Endothelial cell of umbilical vein (primary cell): ENCODE data around the gene PKN3. TPM values are rescaled to one million over a fixed set of nuclear protein-coding genes. Genes with fewer than 3 reads are reported as not detected.

Source experiments
- BruUV-seq: library from RNA; stranded (reverse); fragments of 400-500 nt; replicated peaks from 2 replicates; lab custom pipeline; 2021; lab: Mats Ljungman, UMichigan
- CTCF ChIA-PET: fragments of 300-600, 350-600 bp; sonication (Branson Sonifier 250); formaldehyde crosslinking; loops from one replicate; lab custom pipeline; 2021; ENCODE audit warnings: antibody characterized with exemption, inconsistent platforms; lab: Charles Lee
- POLR2A ChIA-PET: fragments of 300-600, 350-600 bp; sonication (Branson Sonifier 250); formaldehyde crosslinking; loops from one replicate; lab custom pipeline; 2021; ENCODE audit warnings: antibody characterized with exemption, inconsistent platforms; lab: Charles Lee
- DNase-seq: peaks from one replicate; pipeline ENCODE4 v3.0.0-alpha.2; 2011; ENCODE audit warnings: low read depth, low spot score
- FAIRE-seq: peaks from 2 replicates; lab custom pipeline; 2011; peaks lifted over from hg19 to GRCh38; lab: Jason Lieb, UNC
- H2AFZ ChIP-seq: 2 replicates; pipeline ENCODE4 v1.6.0; 2012; ENCODE audit warnings: low read depth, low read length, control low read depth, inconsistent platforms
- H3K27ac ChIP-seq: 2 replicates; pipeline ENCODE4 v1.5.1; 2011; ENCODE audit warnings: low read depth, mild to moderate bottlenecking, control low read depth, low read length, moderate library complexity; ENCODE audit not compliant: insufficient read depth
- H3K27me3 ChIP-seq, 2 experiments: 2 replicates each; pipeline versions ENCODE4 v1.6.0 to v1.6.1; 2011; ENCODE audit warnings: low read length in 2 of 2, mixed read lengths in 1 of 2; ENCODE audit not compliant: control insufficient read depth in 2 of 2, insufficient read depth in 2 of 2
- H3K36me3 ChIP-seq, 2 experiments: 2 replicates in 1 of 2; 3 replicates in 1 of 2; pipeline ENCODE4 v1.5.1; 2011; ENCODE audit warnings: low read length in 2 of 2, mild to moderate bottlenecking in 1 of 2, moderate library complexity in 1 of 2; ENCODE audit not compliant: control insufficient read depth in 2 of 2, insufficient read depth in 2 of 2; ENCODE audit errors: extremely low read depth in 1 of 2
- H3K4me1 ChIP-seq: 3 replicates; pipeline ENCODE4 v1.5.1; 2011; ENCODE audit warnings: mild to moderate bottlenecking, low read length; ENCODE audit not compliant: control insufficient read depth, insufficient read depth; ENCODE audit errors: extremely low read depth
- H3K4me2 ChIP-seq: 2 replicates; pipeline ENCODE4 v1.6.1; 2011; ENCODE audit warnings: low read length, control low read depth, mixed read lengths; ENCODE audit not compliant: insufficient read depth
- H3K4me3 ChIP-seq, 3 experiments: fragments of 200-600 bp in 1 of 3; sonication (generic), shearing (Covaris generic) in 1 of 3; replicated peaks in 1 of 3; 2 replicates each; pipeline ENCODE4 v1.5.1; 2011 to 2016; ENCODE audit warnings: control low read depth in 3 of 3, low read length in 3 of 3, mild to moderate bottlenecking in 2 of 3, inconsistent platforms in 1 of 3, low read depth in 1 of 3, moderate library complexity in 1 of 3; ENCODE audit not compliant: insufficient read depth in 1 of 3
- H3K79me2 ChIP-seq: 2 replicates; pipeline ENCODE4 v1.6.0; 2012; ENCODE audit warnings: low read length, inconsistent platforms; ENCODE audit not compliant: control insufficient read depth, insufficient read depth
- H3K9ac ChIP-seq: replicated peaks from 2 replicates; pipeline ENCODE3; 2011; ENCODE audit warnings: low read length, control low read depth; ENCODE audit not compliant: insufficient read depth; ENCODE audit errors: extremely low read depth
- H3K9me1 ChIP-seq: replicated peaks from 3 replicates; pipeline ENCODE4 v1.6.0; 2011; ENCODE audit warnings: mild to moderate bottlenecking, low read length; ENCODE audit not compliant: control insufficient read depth, insufficient read depth; ENCODE audit errors: extremely low read depth
- H3K9me3 ChIP-seq: replicated peaks from 2 replicates; pipeline ENCODE4 v1.5.1; 2012; ENCODE audit warnings: low read length, inconsistent platforms; ENCODE audit not compliant: control insufficient read depth, insufficient read depth
- H4K20me1 ChIP-seq: replicated peaks from 2 replicates; pipeline ENCODE3; 2011; ENCODE audit warnings: mild to moderate bottlenecking, low read length; ENCODE audit not compliant: control insufficient read depth, insufficient read depth; ENCODE audit errors: extremely low read depth
- EZH2 ChIP-seq: IDR thresholded peaks from 2 replicates; pipeline ENCODE4 v1.6.1; 2012; ENCODE audit warnings: borderline replicate concordance, low read depth, mild to moderate bottlenecking, moderate library complexity, low read length, inconsistent platforms; ENCODE audit not compliant: severe bottlenecking
- FOS ChIP-seq: IDR thresholded peaks from 2 replicates; pipeline ENCODE4 v1.6.1; 2011; ENCODE audit warnings: mild to moderate bottlenecking, low read length, moderate library complexity, borderline replicate concordance; ENCODE audit not compliant: insufficient read depth
- GATA2 ChIP-seq: IDR thresholded peaks from 2 replicates; pipeline ENCODE4 v1.7.0; 2011; ENCODE audit warnings: low read depth, mild to moderate bottlenecking, moderate library complexity, mixed read lengths, low read length; ENCODE audit not compliant: insufficient read length, insufficient read depth
- JUN ChIP-seq: IDR thresholded peaks from 2 replicates; pipeline ENCODE4 v1.6.1; 2011; ENCODE audit warnings: borderline replicate concordance, low read depth; ENCODE audit not compliant: insufficient read length, insufficient read depth
- MYC ChIP-seq: IDR thresholded peaks from one replicate; pipeline ENCODE4 v1.6.1; 2011; ENCODE audit warnings: mild to moderate bottlenecking, low read depth, low read length
- POLR2A ChIP-seq: IDR thresholded peaks from 2 replicates; pipeline ENCODE4 v1.6.1; 2012; ENCODE audit warnings: low read depth, mild to moderate bottlenecking, control low read depth, low read length
- POLR2AphosphoS5 ChIP-seq: IDR thresholded peaks from 2 replicates; pipeline ENCODE4 v1.6.1; 2012; ENCODE audit warnings: low read depth, mild to moderate bottlenecking, control low read depth, low read length, moderate library complexity; ENCODE audit not compliant: insufficient read depth
- dilution Hi-C: fragments of 300-500 bp; cut with MboI; formaldehyde crosslinking; loops from one replicate; pipeline ENCODE4 v1.15.0; 2019; ENCODE audit warnings: low sequenced_read_pairs; ENCODE audit not compliant: extremely low pct_ligation_motif_present
- intact Hi-C: fragments of 100-400 bp; cut with micrococcal nuclease; formaldehyde crosslinking; loops from one replicate; pipeline ENCODE4 v1.10.0; 2022
- polyA plus RNA-seq, 4 experiments: library from polyadenylated mRNA; depleted of rRNA in 3 of 4; stranded (reverse) in 3 of 4; unstranded in 1 of 4; fragments of >200 nt; gene quantifications; 2 replicates each; pipeline versions ENCODE4 v1.2.1 to v1.2.3, GENCODE V29; 2011 to 2012; ENCODE audit warnings: missing spikeins in 1 of 4
- total RNA-seq: library from RNA; stranded (reverse); gene quantifications from 2 replicates; pipeline ENCODE4 v1.2.3, GENCODE V29; 2021
- TF ChIP-seq, protein P1 (sequence below): IDR thresholded peaks from 2 replicates; pipeline ENCODE4 v1.6.1; 2011; ENCODE audit not compliant: insufficient read depth, insufficient read length
- TF ChIP-seq, protein P2 (sequence below), 2 donors: IDR thresholded peaks; 1 replicate in 1 of 2; 2 replicates in 1 of 2; pipeline ENCODE4 v1.5.1; 2011; ENCODE audit warnings: low read length in 2 of 2, mild to moderate bottlenecking in 2 of 2, moderate library complexity in 2 of 2, control low read depth in 1 of 2, inconsistent platforms in 1 of 2, low read depth in 1 of 2; ENCODE audit not compliant: insufficient read depth in 1 of 2; ENCODE audit errors: extremely low read depth in 1 of 2

PKN3 gene
- total and polyA plus RNA-seq, 2 donors (not counting 3 experiments of a cell fraction or from before 2014, with no cell fraction given) = 29.5 to 40.4 TPM

DNA sequence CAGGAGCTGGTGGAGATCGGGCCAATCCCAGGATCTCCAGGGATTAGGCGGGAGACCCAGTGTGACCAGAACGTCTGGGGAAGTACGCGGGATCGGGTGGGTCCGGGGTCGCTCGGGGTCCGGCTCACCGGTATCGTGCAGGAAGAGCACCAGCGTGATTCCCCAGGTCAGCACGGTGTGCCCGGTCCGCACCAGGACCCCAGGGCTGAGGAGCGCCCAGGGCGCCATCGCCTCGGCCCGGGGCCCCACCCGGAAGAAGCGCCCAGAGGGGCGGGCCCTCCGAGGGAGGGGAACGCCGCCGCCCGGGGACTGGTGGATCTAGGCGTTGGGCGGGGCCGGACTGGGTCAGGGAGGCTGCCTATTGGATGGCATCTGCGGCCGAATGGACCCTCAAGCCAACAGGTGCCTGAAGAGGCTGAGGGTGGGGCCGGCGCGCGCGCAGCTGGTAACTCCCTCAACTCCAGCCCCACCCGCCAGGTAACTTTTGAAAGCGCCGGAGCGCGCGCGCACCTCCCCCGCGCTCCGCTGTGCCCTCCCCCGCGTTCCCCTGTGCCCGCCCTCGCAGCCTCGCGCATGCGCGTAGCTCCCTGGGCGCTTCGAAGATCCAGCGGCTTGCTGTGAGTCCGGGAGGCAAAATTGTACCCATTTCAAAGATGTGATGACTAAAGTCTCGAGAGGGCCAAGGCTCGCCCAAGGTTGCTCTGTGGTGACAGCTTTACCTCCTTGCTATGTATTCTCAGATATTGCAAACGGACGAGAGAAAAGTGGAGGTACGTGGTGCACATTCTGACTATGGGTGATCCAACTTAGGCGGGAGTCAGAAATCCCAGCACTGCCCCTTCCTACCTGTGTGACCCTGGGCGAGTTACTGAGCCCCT, 21.8 kb downstream of the PKN3 start, which contains the start of gene ZDHHC12:
Gene ZDHHC12, minus strand, starts transcription at position 262 of the 878 bp plus-strand sequence. Its CDS starts 34 bp downstream, at position 228.
- peak within 1 kb of the TSS; percentile 89 for H3K4me2 ChIP-seq
- no peaks in the 10 kb centered on the region for H3K27me3 ChIP-seq
- no peaks in the 10 kb centered on the region for H4K20me1 ChIP-seq
- TF ChIP-seq GATA2 (no peak), POLR2A (peak; percentile 94), POLR2AphosphoS5 (peak; percentile 94)
- TF ChIP-seq, protein P1, sequence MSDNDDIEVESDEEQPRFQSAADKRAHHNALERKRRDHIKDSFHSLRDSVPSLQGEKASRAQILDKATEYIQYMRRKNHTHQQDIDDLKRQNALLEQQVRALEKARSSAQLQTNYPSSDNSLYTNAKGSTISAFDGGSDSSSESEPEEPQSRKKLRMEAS = no peak
- dilution Hi-C loops (no loop called here), intact Hi-C loops (loop anchor here (1.0 to 5.0 kb wide), 4 partner anchors 21 to 93 kb away; partner anchors contain the start of genes ENDOG, SET and ZER1)
- DNase-seq (peak; percentile 95), FAIRE-seq (peak; percentile 97)
- no peaks in the 10 kb centered on the region for H3K9me3 ChIP-seq
- ChIA-PET CTCF (interaction anchor here (0.9 to 1.4 kb wide), 7 partner anchors 9 to 94 kb away, joined by 3 to 12 read pairs (median 5); partner anchors contain the start of genes ENDOG and PKN3), POLR2A (interaction anchor here (0.6 kb wide), 1 partner anchor 353 kb away, joined by 3 read pairs; the partner anchor contains the start of gene URM1)
- peak within 1 kb of the TSS; percentile 74 for H3K9ac ChIP-seq
- H2AFZ ChIP-seq = peak within 1 kb of the TSS; percentile 83
- no peak within 1 kb of the TSS for H3K27ac ChIP-seq
- no peaks in the 10 kb centered on the region for H3K79me2 ChIP-seq
- H3K4me3 ChIP-seq = peak within 1 kb of the TSS; percentile 53 to 69 (median 58)
- TSS peak; percentile 51 for BruUV-seq
- no peaks in the 10 kb centered on the region for H3K9me1 ChIP-seq
- peaks cover 2 to 13% of the 10 kb centered on the region in 2 experiments for H3K36me3 ChIP-seq
- peaks cover 5% of the 10 kb centered on the region for H3K4me1 ChIP-seq

DNA sequence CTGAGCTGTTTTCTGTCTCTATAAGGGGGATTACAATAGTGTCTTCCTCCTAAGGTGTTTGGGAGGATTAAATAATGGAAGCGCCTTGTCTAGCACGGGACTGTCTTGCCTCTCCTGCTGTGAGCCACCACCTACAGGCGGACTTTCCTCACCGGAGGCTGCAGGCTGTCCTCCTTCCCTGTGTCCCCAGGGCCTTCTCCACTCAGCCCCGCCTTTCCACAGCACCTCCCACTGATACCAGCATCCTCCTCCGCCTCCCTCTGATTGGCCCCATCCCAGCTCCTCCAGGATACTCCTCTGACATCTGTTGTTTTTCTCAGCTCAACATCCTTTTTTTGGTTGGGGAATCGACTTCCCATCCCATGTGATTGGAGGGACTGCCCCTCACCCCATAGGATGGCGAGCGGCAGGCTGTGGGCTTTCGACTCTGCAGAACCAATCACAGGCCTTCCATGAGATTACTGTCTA, 22.5 kb downstream of the PKN3 start:
- no peak for FAIRE-seq
- no peaks in the 10 kb centered on the region for H4K20me1 ChIP-seq
- no TSS peak for BruUV-seq

More for the DNA sequence above, 22.5 kb downstream of the PKN3 start:
- H3K4me2 ChIP-seq = peak overlapping the region; percentile 63
- H3K9me1 ChIP-seq = no peaks in the 10 kb centered on the region
- ChIA-PET POLR2A (no interaction called here), CTCF (interaction anchor here (0.9 to 1.4 kb wide), 7 partner anchors 8 to 94 kb away, joined by 3 to 12 read pairs (median 5); partner anchors contain the start of genes ENDOG and PKN3)
- H2AFZ ChIP-seq = peak overlapping the region; percentile 48
- H3K27me3 ChIP-seq = no peaks in the 10 kb centered on the region
- TF ChIP-seq MYC = no peak
- no peak for TF ChIP-seq GATA2
- TF ChIP-seq, protein P2, sequence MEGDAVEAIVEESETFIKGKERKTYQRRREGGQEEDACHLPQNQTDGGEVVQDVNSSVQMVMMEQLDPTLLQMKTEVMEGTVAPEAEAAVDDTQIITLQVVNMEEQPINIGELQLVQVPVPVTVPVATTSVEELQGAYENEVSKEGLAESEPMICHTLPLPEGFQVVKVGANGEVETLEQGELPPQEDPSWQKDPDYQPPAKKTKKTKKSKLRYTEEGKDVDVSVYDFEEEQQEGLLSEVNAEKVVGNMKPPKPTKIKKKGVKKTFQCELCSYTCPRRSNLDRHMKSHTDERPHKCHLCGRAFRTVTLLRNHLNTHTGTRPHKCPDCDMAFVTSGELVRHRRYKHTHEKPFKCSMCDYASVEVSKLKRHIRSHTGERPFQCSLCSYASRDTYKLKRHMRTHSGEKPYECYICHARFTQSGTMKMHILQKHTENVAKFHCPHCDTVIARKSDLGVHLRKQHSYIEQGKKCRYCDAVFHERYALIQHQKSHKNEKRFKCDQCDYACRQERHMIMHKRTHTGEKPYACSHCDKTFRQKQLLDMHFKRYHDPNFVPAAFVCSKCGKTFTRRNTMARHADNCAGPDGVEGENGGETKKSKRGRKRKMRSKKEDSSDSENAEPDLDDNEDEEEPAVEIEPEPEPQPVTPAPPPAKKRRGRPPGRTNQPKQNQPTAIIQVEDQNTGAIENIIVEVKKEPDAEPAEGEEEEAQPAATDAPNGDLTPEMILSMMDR (IDR thresholded peaks at IDR 0.05; ENCODE audit: extremely low read depth in 1 of 2, insufficient read depth in 1 of 2, low read depth in 1 of 2, low read length in 2 of 2) = no peak
- no peak for TF ChIP-seq POLR2A
- TF ChIP-seq JUN = no peak
- TF ChIP-seq EZH2 = no peak
- TF ChIP-seq FOS = no peak
- TF ChIP-seq, protein P1 = no peak
- no peak for TF ChIP-seq POLR2AphosphoS5
- H3K4me3 ChIP-seq = peak overlapping the region in 2 of 3 experiments; percentile 53 to 68
- peaks cover 2 to 13% of the 10 kb centered on the region in 2 experiments for H3K36me3 ChIP-seq
- peak; percentile 70 for DNase-seq
- no peak overlapping the region for H3K9ac ChIP-seq
- no peaks in the 10 kb centered on the region for H3K9me3 ChIP-seq
- intact Hi-C loops (loop anchor here (1.0 to 5.0 kb wide), 4 partner anchors 21 to 93 kb away; partner anchors contain the start of genes ENDOG, SET and ZER1), dilution Hi-C loops (no loop called here)
- H3K27ac ChIP-seq = no peak overlapping the region
- H3K79me2 ChIP-seq = no peaks in the 10 kb centered on the region
- H3K4me1 ChIP-seq = peaks cover 5% of the 10 kb centered on the region
